ENCODE measurements around the gene BEGAIN. TPM values are rescaled to one million over a fixed set of nuclear protein-coding genes. Genes with fewer than 3 reads are reported as not detected.

BEGAIN gene
- total RNA-seq, 1 donor from 2014 or later, result 3.2 TPM

- H3K4me3 ChIP-seq (ENCODE audit: low read depth, low read length), result no peak overlapping the region
- no peak for DNase-seq (ENCODE audit: low read depth)
- no peak for TF ChIP-seq CTCF (IDR thresholded peaks at IDR 0.05; ENCODE audit: insufficient read depth, low read length, poor library complexity, severe bottlenecking)
- peaks cover 3% of the 10 kb centered on the region for H3K27me3 ChIP-seq (ENCODE audit: control insufficient read depth, insufficient read depth, low read length)
- no peaks in the 10 kb centered on the region for H3K36me3 ChIP-seq (ENCODE audit: control insufficient read depth, insufficient read depth, low read length)
Observed at GRCh38 chr14:100578552-100578951, 8.7 kb downstream of the BEGAIN start.

- Histone ChIP-seq H3K36me3 (ENCODE audit: control insufficient read depth, insufficient read depth, low read length) (no peaks in the 10 kb centered on the region), H3K4me3 (ENCODE audit: low read depth, low read length) (no peak overlapping the region), H3K27me3 (ENCODE audit: control insufficient read depth, insufficient read depth, low read length) (peaks cover 8% of the 10 kb centered on the region)
- DNase-seq (ENCODE audit: low read depth), result no peak
- TF ChIP-seq CTCF (IDR thresholded peaks at IDR 0.05; ENCODE audit: insufficient read depth, low read length, poor library complexity, severe bottlenecking), result no peak
Observed at GRCh38 chr14:100577986-100578431, 9.2 kb downstream of the BEGAIN start.

- Histone ChIP-seq H3K36me3 (ENCODE audit: control insufficient read depth, insufficient read depth, low read length) (no peaks in the 10 kb centered on the region), H3K27me3 (ENCODE audit: control insufficient read depth, insufficient read depth, low read length) (peaks cover 11% of the 10 kb centered on the region), H3K4me3 (ENCODE audit: low read depth, low read length) (no peak overlapping the region)
- no peak for DNase-seq (ENCODE audit: low read depth)
- TF ChIP-seq CTCF (IDR thresholded peaks at IDR 0.05; ENCODE audit: insufficient read depth, low read length, poor library complexity, severe bottlenecking), result no peak
Observed at GRCh38 chr14:100577321-100577985, 9.8 kb downstream of the BEGAIN start.

- no peak overlapping the region for H3K4me3 ChIP-seq (ENCODE audit: low read depth, low read length)
- H3K27me3 ChIP-seq (ENCODE audit: control insufficient read depth, insufficient read depth, low read length), result peaks cover 16% of the 10 kb centered on the region
- TF ChIP-seq CTCF (IDR thresholded peaks at IDR 0.05; ENCODE audit: insufficient read depth, low read length, poor library complexity, severe bottlenecking), result no peak
Observed at GRCh38 chr14:100576091-100577085, 10.8 kb downstream of the BEGAIN start.

GRCh38 chr14:100575266-100575995 is 11.8 kb downstream of the BEGAIN start:
- H3K27me3 ChIP-seq (ENCODE audit: control insufficient read depth, insufficient read depth, low read length), result peaks cover 25% of the 10 kb centered on the region
- no peak overlapping the region for H3K4me3 ChIP-seq (ENCODE audit: low read depth, low read length)
- H3K36me3 ChIP-seq (ENCODE audit: control insufficient read depth, insufficient read depth, low read length), result no peaks in the 10 kb centered on the region
- TF ChIP-seq CTCF (IDR thresholded peaks at IDR 0.05; ENCODE audit: insufficient read depth, low read length, poor library complexity, severe bottlenecking), result no peak
- DNase-seq (ENCODE audit: low read depth), result no peak

More at GRCh38 chr14:100576091-100577085, 10.8 kb downstream of the BEGAIN start:
- no peaks in the 10 kb centered on the region for H3K36me3 ChIP-seq (ENCODE audit: control insufficient read depth, insufficient read depth, low read length)
- DNase-seq (ENCODE audit: low read depth), result no peak
